HepG2 (cell line): ENCODE results near the gene KDM5A. TPM values are rescaled to one million over a fixed set of nuclear protein-coding genes. Genes with fewer than 3 reads are reported as not detected.

Source experiments
- ATAC-seq: fragments of 200-7000 bp; cut with Tn5 transposase; 3 replicates; pipeline ENCODE4 v1.9.1; 2020; ENCODE audit warnings: mild to moderate bottlenecking, moderate library complexity
- BruUV-seq: library from RNA; stranded (reverse); fragments of 400-500 nt; replicated peaks from 2 replicates; lab custom pipeline; 2021; lab: Mats Ljungman, UMichigan
- CTCF ChIA-PET: fragments of 300-600 bp; formaldehyde crosslinking; extraction: SDS; loops from one replicate; lab custom pipeline; 2021; ENCODE audit warnings: low total read pairs, inconsistent platforms, low intra/inter-chr PET ratio; lab: Yijun Ruan, JAX
- POLR2A ChIA-PET: fragments of 350-600 bp; sonication (Branson Sonifier 250); formaldehyde crosslinking; loops from one replicate; lab custom pipeline; 2020; ENCODE audit warnings: antibody characterized with exemption, inconsistent platforms; lab: Yijun Ruan, JAX
- DNase-seq: peaks from one replicate; pipeline ENCODE4 v3.0.0-alpha.2; 2015; ENCODE audit warnings: low spot score
- FAIRE-seq: peaks from 3 replicates; lab custom pipeline; 2011; peaks lifted over from hg19 to GRCh38; lab: Jason Lieb, UNC
- H2AFZ ChIP-seq: one replicate; pipeline ENCODE4 v1.6.1; 2011; ENCODE audit warnings: low read length, inconsistent platforms
- H3K27ac ChIP-seq: fragments of 300-600 bp; 3 replicates; pipeline ENCODE4 v1.8.0; 2011; ENCODE audit warnings: mixed run types, mild to moderate bottlenecking, mixed read lengths, low read length, inconsistent platforms; ENCODE audit not compliant: insufficient read depth; ENCODE audit errors: extremely low read length
- H3K27me3 ChIP-seq, 2 experiments: fragments of 200-600 bp in 1 of 2; 2 replicates in 1 of 2; 3 replicates in 1 of 2; pipeline versions ENCODE4 v1.6.0 to v1.8.0; 2011; ENCODE audit warnings: low read length in 2 of 2, mild to moderate bottlenecking in 2 of 2, moderate library complexity in 2 of 2, inconsistent platforms in 1 of 2; ENCODE audit not compliant: insufficient read depth in 2 of 2, control insufficient read depth in 1 of 2
- H3K36me3 ChIP-seq, 2 experiments: fragments of 200-600 bp in 1 of 2; replicated peaks in 1 of 2; 2 replicates in 1 of 2; 3 replicates in 1 of 2; pipeline versions ENCODE4 v1.5.1 to v1.8.0; 2011; ENCODE audit warnings: low read length in 2 of 2, inconsistent platforms in 1 of 2; ENCODE audit not compliant: insufficient read depth in 2 of 2, control insufficient read depth in 1 of 2
- H3K4me1 ChIP-seq: 2 replicates; pipeline ENCODE4 v1.5.1; 2012; ENCODE audit warnings: low read length, inconsistent platforms; ENCODE audit not compliant: insufficient read depth
- H3K4me2 ChIP-seq: 2 replicates; pipeline ENCODE4 v1.6.0; 2011; ENCODE audit warnings: low read depth, low read length, inconsistent platforms
- H3K4me3 ChIP-seq, 3 experiments: fragments of 200-600 bp in 1 of 3; sonication (generic), shearing (Covaris generic) in 1 of 3; replicated peaks in 1 of 3; 2 replicates each; pipeline ENCODE4 v1.5.1; 2011 to 2016; ENCODE audit warnings: low read length in 3 of 3, inconsistent platforms in 2 of 3, low read depth in 2 of 3, mild to moderate bottlenecking in 2 of 3, control low read depth in 1 of 3, mixed read lengths in 1 of 3; ENCODE audit not compliant: insufficient read depth in 1 of 3
- H3K79me2 ChIP-seq: one replicate; pipeline ENCODE4 v1.6.1; 2011; ENCODE audit warnings: low read length, inconsistent platforms; ENCODE audit not compliant: insufficient read depth
- H3K9ac ChIP-seq: 2 replicates; pipeline ENCODE4 v1.6.0; 2011; ENCODE audit warnings: mild to moderate bottlenecking, low read depth, low read length, inconsistent platforms; ENCODE audit not compliant: insufficient read depth
- H3K9me3 ChIP-seq: 2 replicates; pipeline ENCODE4 v1.5.1; 2012; ENCODE audit warnings: mild to moderate bottlenecking, low read length
- H4K20me1 ChIP-seq: 2 replicates; pipeline ENCODE4 v1.6.0; 2011; ENCODE audit warnings: inconsistent platforms, mild to moderate bottlenecking, low read length, moderate library complexity; ENCODE audit not compliant: insufficient read depth
- AKAP8 ChIP-seq: sonication (generic); formaldehyde crosslinking; IDR thresholded peaks from 2 replicates; pipeline ENCODE4 v1.5.1; 2020; ENCODE audit warnings: mild to moderate bottlenecking, missing genetic modification reagents
- BRD4 ChIP-seq: sonication (generic); formaldehyde crosslinking; IDR thresholded peaks from 2 replicates; pipeline ENCODE4 v1.4.0; 2020; ENCODE audit warnings: missing genetic modification reagents
- CEBPB ChIP-seq: IDR thresholded peaks from 2 replicates; pipeline ENCODE4 v1.6.1; 2011; ENCODE audit warnings: low read depth, low read length, improper control_type of control experiment, borderline replicate concordance
- DR1 ChIP-seq: sonication (generic); formaldehyde crosslinking; IDR thresholded peaks from 2 replicates; pipeline ENCODE4 v1.8.0; 2021; ENCODE audit warnings: mild to moderate bottlenecking, missing genetic modification reagents, inconsistent platforms
- HDAC1 ChIP-seq: sonication (generic); formaldehyde crosslinking; IDR thresholded peaks from 2 replicates; pipeline ENCODE4 v1.5.1; 2020; ENCODE audit warnings: mild to moderate bottlenecking, missing genetic modification reagents
- HNF4A ChIP-seq: sonication (generic); formaldehyde crosslinking; IDR thresholded peaks from 2 replicates; pipeline ENCODE4 v1.4.0; 2020; ENCODE audit warnings: missing genetic modification reagents
- HNF4G ChIP-seq, 2 experiments: sonication (generic) in 1 of 2; formaldehyde crosslinking in 1 of 2; IDR thresholded peaks; 2 replicates each; pipeline versions ENCODE4 v1.4.0 to v1.6.1; 2011 to 2020; ENCODE audit warnings: borderline replicate concordance in 2 of 2, low read depth in 2 of 2, mild to moderate bottlenecking in 2 of 2, low read length in 1 of 2, missing genetic modification reagents in 1 of 2, moderate library complexity in 1 of 2
- JUN ChIP-seq: sonication (generic); formaldehyde crosslinking; IDR thresholded peaks from 2 replicates; pipeline ENCODE4 v1.4.0; 2020; ENCODE audit warnings: mild to moderate bottlenecking, missing genetic modification reagents
- LCORL ChIP-seq, 2 experiments: fragments of 450-650 bp in 1 of 2; sonication (generic) in 1 of 2; formaldehyde crosslinking in 1 of 2; IDR thresholded peaks; 2 replicates each; pipeline versions ENCODE4 v1.5.0 to v1.6.1; 2017 to 2020; ENCODE audit warnings: antibody characterized with exemption in 1 of 2, missing genetic modification reagents in 1 of 2
- NFIB ChIP-seq: sonication (generic); formaldehyde crosslinking; IDR thresholded peaks from 2 replicates; pipeline ENCODE4 v1.9.0; 2021; ENCODE audit warnings: missing genetic modification reagents, mild to moderate bottlenecking, borderline replicate concordance
- POGZ ChIP-seq: sonication (generic); formaldehyde crosslinking; IDR thresholded peaks from 2 replicates; pipeline ENCODE4 v1.4.0; 2020; ENCODE audit warnings: mild to moderate bottlenecking, missing genetic modification reagents
- TARDBP ChIP-seq: sonication (generic); formaldehyde crosslinking; IDR thresholded peaks from 2 replicates; pipeline ENCODE4 v1.8.0; 2022; ENCODE audit warnings: mild to moderate bottlenecking, missing genetic modification reagents
- ZMAT3 ChIP-seq: sonication (generic); formaldehyde crosslinking; conservative IDR thresholded peaks from 2 replicates; pipeline ENCODE4 v1.7.0; 2021; ENCODE audit warnings: missing genetic modification reagents
- ZNF317 ChIP-seq: sonication (generic); formaldehyde crosslinking; IDR thresholded peaks from 2 replicates; pipeline ENCODE4 v1.5.0; 2020; ENCODE audit warnings: mild to moderate bottlenecking, missing genetic modification reagents
- ZNF567 ChIP-seq: sonication (generic); formaldehyde crosslinking; IDR thresholded peaks from 2 replicates; pipeline ENCODE4 v1.8.1; 2023; ENCODE audit warnings: mild to moderate bottlenecking, missing genetic modification reagents, borderline replicate concordance
- ZNF878 ChIP-seq: sonication (generic); formaldehyde crosslinking; IDR thresholded peaks from 2 replicates; pipeline ENCODE4 v1.8.1; 2023; ENCODE audit warnings: mild to moderate bottlenecking, missing genetic modification reagents, moderate library complexity
- WGBS: methylation state at CpG from one replicate; pipeline ENCODE4 v1.1.6; 2017; ENCODE audit warnings: low lambda C conversion rate; 5-methylcytosine and 5-hydroxymethylcytosine counted together
- in situ Hi-C: cut with HindIII; loops from 2 replicates; pipeline ENCODE4 v1.10.0; 2017; ENCODE audit warnings: low pct_unique_long_range_greater_than_20kb; ENCODE audit not compliant: extremely low pct_ligation_motif_present
- intact Hi-C: fragments of 100-400 bp; cut with micrococcal nuclease; formaldehyde crosslinking; loops from one replicate; pipeline ENCODE4 v1.10.0; 2022; ENCODE audit not compliant: unreplicated experiment
- polyA plus RNA-seq, 8 experiments: library from polyadenylated mRNA; depleted of rRNA in 3 of 8; stranded (reverse) in 7 of 8; unstranded in 1 of 8; fragments of >200 nt; fragmentation: Illumina TruSeq in 4 of 8; extraction: Trizol in 4 of 8; gene quantifications; 2 replicates each; pipeline versions ENCODE4 v1.2.1 to v1.2.3, GENCODE V29; 2011 to 2016; ENCODE audit warnings: low read depth in 4 of 8, missing spikeins in 1 of 8, mixed read lengths in 1 of 8; ENCODE audit not compliant: insufficient read depth in 1 of 8
- total RNA-seq, 5 experiments: library from RNA; depleted of rRNA; stranded (reverse); fragments of >200 nt; fragmentation: Illumina TruSeq; extraction: Trizol; gene quantifications; 2 replicates each; pipeline ENCODE4 v1.2.3, GENCODE V29; 2016; ENCODE audit warnings: low read depth in 1 of 5
- TF ChIP-seq, protein P1 (sequence below): sonication (generic); formaldehyde crosslinking; IDR thresholded peaks from 2 replicates; pipeline ENCODE4 v1.4.0; 2020; ENCODE audit warnings: mild to moderate bottlenecking, low read depth, missing genetic modification reagents

KDM5A gene
- total and polyA plus RNA-seq, 2 of the 13 experiments (the other 11 are each of a cell fraction or from before 2014, with no cell fraction given): 12.0 to 29.2 TPM

DNA sequence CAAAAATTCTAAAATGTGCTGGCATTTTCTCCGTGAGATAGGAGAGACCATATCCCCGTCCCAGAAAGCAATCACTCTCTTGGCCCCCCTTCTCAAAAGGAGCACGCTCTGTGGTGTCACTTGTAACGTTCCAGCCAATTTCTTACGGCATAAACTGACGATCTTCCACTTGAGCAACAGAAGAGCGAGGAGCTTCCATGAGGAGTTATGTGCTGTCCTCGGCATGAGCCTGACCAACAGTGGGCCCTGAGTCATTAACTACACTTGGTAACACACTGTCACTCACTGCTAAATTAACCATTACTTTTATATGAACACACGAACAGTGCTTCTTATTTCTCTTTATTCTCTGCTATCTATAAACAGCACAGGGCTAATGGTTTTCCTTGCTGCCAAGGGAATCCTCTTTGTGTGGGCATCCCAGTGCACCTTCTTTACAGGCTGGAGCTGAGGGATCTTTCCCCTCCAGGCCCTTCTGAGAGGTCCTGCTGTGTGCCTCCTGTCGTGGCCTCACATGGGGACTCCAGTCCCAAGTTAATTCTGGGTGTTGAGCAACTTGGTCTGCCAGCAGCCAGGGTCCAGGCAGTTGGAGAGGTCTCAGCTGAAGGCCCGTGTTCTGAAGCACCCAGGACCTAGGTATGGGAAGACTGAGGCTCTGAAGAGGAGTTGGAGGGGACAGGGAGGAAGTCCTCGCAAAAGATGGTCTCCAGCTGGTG lies 135.8 kb downstream of the KDM5A start:
- Histone ChIP-seq H3K27me3 (no peaks in the 10 kb centered on the region), H3K4me2 (peak overlapping the region; percentile 52; the same call in 1 of the 2 replicates), H4K20me1 (no peaks in the 10 kb centered on the region), H2AFZ (no peak overlapping the region), H3K27ac (no peak overlapping the region), H3K79me2 (no peaks in the 10 kb centered on the region), H3K9me3 (no peaks in the 10 kb centered on the region), H3K36me3 (no peaks in the 10 kb centered on the region), H3K9ac (no peak overlapping the region), H3K4me1 (peaks cover 48% of the 10 kb centered on the region), H3K4me3 (no peak overlapping the region)
- intact Hi-C loops: no loop called here
- CTCF ChIA-PET: no interaction called here
- peak; percentile 51 for ATAC-seq
- POLR2A ChIA-PET: interaction anchor here (1.2 kb wide), 1 partner anchor 17 kb away, joined by 3 read pairs; no protein-coding TSS in a partner anchor
- no peak for DNase-seq
- in situ Hi-C loops: no loop called here
- no peak for TF ChIP-seq ZNF567 (CRISPR knock-in tag)
- TF ChIP-seq CEBPB: peak; percentile 39; the same call in 1 of the 2 replicates
- 47% methylated on average over 12 of the region's 12 CpGs for WGBS
- no peak for FAIRE-seq
- BruUV-seq: no TSS peak

DNA sequence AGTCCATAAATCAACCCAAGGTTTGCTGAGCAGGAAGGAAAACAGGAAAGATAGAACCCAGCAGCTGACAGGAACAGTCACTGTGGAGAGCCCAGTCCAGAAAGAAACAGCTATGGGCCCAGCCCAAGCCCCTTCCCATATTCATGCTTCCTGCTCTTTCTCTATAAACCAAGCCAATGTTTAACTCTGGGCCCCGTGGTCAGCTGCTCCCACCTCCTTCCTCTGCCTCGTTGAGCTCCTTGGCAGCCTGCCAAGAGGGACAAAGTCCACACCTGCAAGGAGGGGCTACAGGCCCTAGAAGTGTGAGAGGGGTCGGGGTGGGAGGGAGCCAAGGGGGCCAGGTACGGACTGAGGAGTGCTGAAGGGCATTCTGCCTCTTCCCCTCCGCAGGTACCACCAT lies 136.5 kb downstream of the KDM5A start:
- Histone ChIP-seq H3K4me2 (peak overlapping the region; percentile 52), H3K4me3 (no peak overlapping the region), H2AFZ (no peak overlapping the region), H3K4me1 (peaks cover 42% of the 10 kb centered on the region), H3K79me2 (no peaks in the 10 kb centered on the region), H3K9ac (no peak overlapping the region), H4K20me1 (no peaks in the 10 kb centered on the region), H3K9me3 (peaks cover 5% of the 10 kb centered on the region; the same call in 1 of the 2 replicates), H3K27ac (no peak overlapping the region), H3K27me3 (no peaks in the 10 kb centered on the region), H3K36me3 (no peaks in the 10 kb centered on the region)
- CTCF ChIA-PET: no interaction called here
- DNase-seq (peak; percentile 18), ATAC-seq (peak; percentile 57), FAIRE-seq (no peak)
- in situ Hi-C loops: no loop called here
- POLR2A ChIA-PET: interaction anchor here (1.2 kb wide), 1 partner anchor 16 kb away, joined by 3 read pairs; no protein-coding TSS in a partner anchor
- 20% methylated on average over 5 of the region's 5 CpGs for WGBS
- intact Hi-C loops: no loop called here
- BruUV-seq: no TSS peak
- TF ChIP-seq ZMAT3 (CRISPR knock-in tag): no peak
- TF ChIP-seq TARDBP (CRISPR knock-in tag): no peak
- no peak for TF ChIP-seq POGZ
- no peak for TF ChIP-seq ZNF317
- TF ChIP-seq DR1: no peak
- TF ChIP-seq AKAP8 (CRISPR knock-in tag): no peak
- peak; percentile 53 for TF ChIP-seq HNF4A (CRISPR knock-in tag)
- TF ChIP-seq, protein P1, sequence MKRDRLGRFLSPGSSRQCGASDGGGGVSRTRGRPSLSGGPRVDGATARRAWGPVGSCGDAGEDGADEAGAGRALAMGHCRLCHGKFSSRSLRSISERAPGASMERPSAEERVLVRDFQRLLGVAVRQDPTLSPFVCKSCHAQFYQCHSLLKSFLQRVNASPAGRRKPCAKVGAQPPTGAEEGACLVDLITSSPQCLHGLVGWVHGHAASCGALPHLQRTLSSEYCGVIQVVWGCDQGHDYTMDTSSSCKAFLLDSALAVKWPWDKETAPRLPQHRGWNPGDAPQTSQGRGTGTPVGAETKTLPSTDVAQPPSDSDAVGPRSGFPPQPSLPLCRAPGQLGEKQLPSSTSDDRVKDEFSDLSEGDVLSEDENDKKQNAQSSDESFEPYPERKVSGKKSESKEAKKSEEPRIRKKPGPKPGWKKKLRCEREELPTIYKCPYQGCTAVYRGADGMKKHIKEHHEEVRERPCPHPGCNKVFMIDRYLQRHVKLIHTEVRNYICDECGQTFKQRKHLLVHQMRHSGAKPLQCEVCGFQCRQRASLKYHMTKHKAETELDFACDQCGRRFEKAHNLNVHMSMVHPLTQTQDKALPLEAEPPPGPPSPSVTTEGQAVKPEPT (CRISPR knock-in tag): no peak
- TF ChIP-seq JUN (CRISPR knock-in tag): no peak
- TF ChIP-seq HNF4G (IDR thresholded peaks at IDR 0.05; ENCODE audit: borderline replicate concordance, low read depth, low read length): 0 out of 2 replicates have a peak, but pooled peaks have one; percentile 34
- no peak for TF ChIP-seq HNF4G (CRISPR knock-in tag; IDR thresholded peaks at IDR 0.05; ENCODE audit: borderline replicate concordance, low read depth)
- TF ChIP-seq HDAC1 (CRISPR knock-in tag): no peak
- TF ChIP-seq NFIB: 0 out of 2 replicates have a peak, but pooled peaks have one; percentile 26
- TF ChIP-seq BRD4 (CRISPR knock-in tag): no peak
- no peak for TF ChIP-seq ZNF878
- TF ChIP-seq LCORL (IDR thresholded peaks at IDR 0.05): peak; percentile 69; the same call in 1 of the 2 replicates
- no peak for TF ChIP-seq LCORL (CRISPR knock-in tag; IDR thresholded peaks at IDR 0.05)
